GM23338 (cell line): Measurements from ENCODE around the gene UNC5B. TPM values are rescaled to one million over a fixed set of nuclear protein-coding genes. Genes with fewer than 3 reads are reported as not detected.
"Not testable (repeated sequence)": the region's sequence is repeated elsewhere in the genome, so short reads cannot be mapped to it uniquely, and the experiment has no call there.

Experiments
- ATAC-seq: fragments of 200-7000 bp; cut with Tn5 transposase; 3 replicates; pipeline ENCODE4 v1.9.1; 2020
- DNase-seq: peaks from one replicate; pipeline ENCODE4 v3.0.0-alpha.2; 2015; ENCODE audit warnings: low spot score
- H2AFZ ChIP-seq: fragments of 200-600 bp; sonication (generic); 2 replicates; pipeline ENCODE4 v1.8.0; 2016; ENCODE audit warnings: antibody characterized with exemption, mild to moderate bottlenecking, moderate library complexity
- H3F3A ChIP-seq: fragments of 200-600 bp; sonication (generic); replicated peaks from 2 replicates; pipeline ENCODE4 v1.8.0; 2017; ENCODE audit warnings: antibody characterized with exemption, mixed run types, low read depth
- H3K27ac ChIP-seq: fragments of 200-600 bp; sonication (generic); 2 replicates; pipeline ENCODE4 v1.6.1; 2016; ENCODE audit warnings: low read depth
- H3K27me3 ChIP-seq: fragments of 200-600 bp; sonication (generic); 2 replicates; pipeline ENCODE4 v1.8.0; 2016; ENCODE audit warnings: mild to moderate bottlenecking, mixed run types, moderate library complexity; ENCODE audit not compliant: insufficient read depth
- H3K36me3 ChIP-seq: fragments of 200-600 bp; sonication (generic); 2 replicates; pipeline ENCODE4 v1.8.0; 2016; ENCODE audit warnings: mild to moderate bottlenecking; ENCODE audit not compliant: insufficient read depth
- H3K4me1 ChIP-seq: fragments of 200-600 bp; sonication (generic); 2 replicates; pipeline ENCODE4 v1.8.0; 2016; ENCODE audit warnings: mild to moderate bottlenecking, moderate library complexity; ENCODE audit not compliant: insufficient read depth
- H3K4me2 ChIP-seq: fragments of 200-600 bp; sonication (generic); 2 replicates; pipeline ENCODE4 v1.7.1; 2017; ENCODE audit warnings: mixed run types
- H3K4me3 ChIP-seq: fragments of 200-600 bp; sonication (generic); 2 replicates; pipeline ENCODE4 v1.6.1; 2016; ENCODE audit warnings: mixed run types
- H3K79me2 ChIP-seq: fragments of 200-600 bp; sonication (generic); replicated peaks from 2 replicates; pipeline ENCODE4 v1.8.0; 2017; ENCODE audit warnings: mild to moderate bottlenecking; ENCODE audit not compliant: insufficient read depth
- H3K9me2 ChIP-seq: fragments of 200-600 bp; sonication (generic); 2 replicates; pipeline ENCODE4 v1.8.0; 2017; ENCODE audit not compliant: insufficient read depth
- H4K20me1 ChIP-seq: fragments of 200-600 bp; sonication (generic); replicated peaks from 2 replicates; pipeline ENCODE4 v1.8.0; 2017; ENCODE audit warnings: mild to moderate bottlenecking; ENCODE audit not compliant: insufficient read depth
- H3K27ac Mint-ChIP-seq: 2 replicates; pipeline ENCODE4 v1.8.0; 2020; ENCODE audit warnings: inconsistent platforms, mild to moderate bottlenecking, moderate library complexity, mixed read lengths
- H3K27me3 Mint-ChIP-seq: 3 replicates; pipeline ENCODE4 v1.8.0; 2022; ENCODE audit warnings: low read depth, mild to moderate bottlenecking, moderate library complexity, mixed read lengths, inconsistent platforms; ENCODE audit not compliant: insufficient read depth, poor library complexity
- H3K36me3 Mint-ChIP-seq: 3 replicates; pipeline ENCODE4 v1.8.0; 2021; ENCODE audit warnings: low read depth, mild to moderate bottlenecking, inconsistent platforms, moderate library complexity, mixed read lengths
- H3K4me1 Mint-ChIP-seq: 3 replicates; pipeline ENCODE4 v1.8.0; 2020; ENCODE audit warnings: mild to moderate bottlenecking, inconsistent platforms, mixed read lengths
- H3K4me3 Mint-ChIP-seq: 3 replicates; pipeline ENCODE4 v1.8.0; 2021; ENCODE audit warnings: moderate library complexity, mild to moderate bottlenecking, inconsistent platforms, mixed read lengths
- H3K9me3 Mint-ChIP-seq: 3 replicates; pipeline ENCODE4 v1.8.0; 2020; ENCODE audit warnings: moderate library complexity, mild to moderate bottlenecking, inconsistent platforms, mixed read lengths
- CREB1 ChIP-seq: fragments of 250-450 bp; sonication (Bioruptor Pico); IDR thresholded peaks from 2 replicates; pipeline ENCODE4 v1.5.0; 2020; ENCODE audit warnings: low read depth, mild to moderate bottlenecking, moderate library complexity
- CTCF ChIP-seq, 2 experiments: fragments of 200-600 bp in 1 of 2; sonication (generic) in 1 of 2; conservative IDR thresholded peaks; 2 replicates each; pipeline versions ENCODE4 v1.5.1 to v1.6.1; 2016 to 2017; ENCODE audit warnings: antibody characterized with exemption in 2 of 2, low read depth in 2 of 2, mild to moderate bottlenecking in 2 of 2, moderate library complexity in 1 of 2
- ETS1 ChIP-seq: IDR thresholded peaks from 2 replicates; pipeline ENCODE4 v1.6.1; 2016; ENCODE audit warnings: antibody characterized with exemption
- EZH2 ChIP-seq: fragments of 200-600 bp; sonication (generic); IDR thresholded peaks from one replicate; pipeline ENCODE4 v1.8.0; 2017; ENCODE audit warnings: antibody characterized with exemption, mild to moderate bottlenecking, low read depth; ENCODE audit not compliant: unreplicated experiment
- JUNB ChIP-seq: IDR thresholded peaks from one replicate; pipeline ENCODE4 v1.6.1; 2016; ENCODE audit warnings: antibody characterized with exemption; ENCODE audit not compliant: unreplicated experiment
- NANOG ChIP-seq: IDR thresholded peaks from 2 replicates; pipeline ENCODE4 v1.6.1; 2016; ENCODE audit warnings: antibody characterized with exemption, borderline replicate concordance
- POLR2AphosphoS5 ChIP-seq: IDR thresholded peaks from 2 replicates; pipeline ENCODE4 v1.6.1; 2016; ENCODE audit warnings: antibody characterized with exemption, low read depth
- STAT1 ChIP-seq: IDR thresholded peaks from one replicate; pipeline ENCODE4 v1.6.1; 2016; ENCODE audit warnings: antibody characterized with exemption; ENCODE audit not compliant: unreplicated experiment
- ZNF114 ChIP-seq: fragments of 250-450 bp; sonication (Bioruptor Pico); IDR thresholded peaks from 2 replicates; pipeline ENCODE4 v1.5.0; 2020; ENCODE audit warnings: mild to moderate bottlenecking, moderate library complexity
- ZNF331 ChIP-seq: fragments of 250-450 bp; sonication (Bioruptor Pico); IDR thresholded peaks from 2 replicates; pipeline ENCODE4 v1.5.0; 2020; ENCODE audit warnings: low read depth, mild to moderate bottlenecking, moderate library complexity
- ZNF462 ChIP-seq: fragments of 250-450 bp; sonication (Bioruptor Pico); IDR thresholded peaks from 2 replicates; pipeline ENCODE4 v1.5.0; 2020; ENCODE audit warnings: mild to moderate bottlenecking, moderate library complexity
- polyA plus RNA-seq: library from polyadenylated mRNA; unstranded; fragments of >200 nt; fragmentation: Nextera tagmentation; extraction: Ambion mirVana; gene quantifications from 2 replicates; pipeline ENCODE4 v1.2.1, GENCODE V29; 2016
- total RNA-seq: library from RNA; depleted of rRNA; stranded (reverse); fragments of >200 nt; shearing (Covaris generic); gene quantifications from 2 replicates; pipeline ENCODE4 v1.2.3, GENCODE V29; 2014

UNC5B gene
- total and polyA plus RNA-seq, 2 experiments from 2014 or later = 8.0 to 31.2 TPM

DNA sequence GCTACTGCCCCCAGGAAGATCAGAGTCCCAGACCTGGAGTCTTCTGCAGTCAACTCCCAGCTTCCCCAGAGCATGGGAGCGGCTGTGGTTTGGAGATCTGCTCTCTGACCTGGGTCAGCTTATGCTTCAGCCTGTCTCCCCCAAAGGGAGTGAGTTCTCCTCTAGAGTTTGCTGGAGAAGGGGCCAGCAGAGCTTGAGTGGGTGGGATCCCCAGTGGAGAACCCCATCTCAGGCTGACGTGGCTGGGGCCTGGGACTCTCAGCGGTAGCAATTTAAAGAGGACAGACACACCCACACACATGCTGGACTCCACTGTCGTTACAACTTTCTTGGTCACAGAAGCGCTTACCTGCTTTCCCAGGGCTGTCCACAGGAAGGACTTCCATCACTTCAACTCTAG is 6.3 kb downstream of the UNC5B start:
- H4K20me1 ChIP-seq = peaks cover 7% of the 10 kb centered on the region; the same call in 1 of the 2 replicates
- DNase-seq = no peak
- Mint-ChIP-seq H3K27ac (no peak overlapping the region), H3K36me3 (0 out of 3 replicates have a peak, but pooled peaks cover 8% of the 10 kb centered on the region), H3K27me3 (peaks cover 25% of the 10 kb centered on the region), H3K4me1 (peaks cover 81% of the 10 kb centered on the region), H3K9me3 (no peaks in the 10 kb centered on the region), H3K4me3 (peak overlapping the region; percentile 74; the same call in 2 of the 3 replicates)
- H2AFZ ChIP-seq = no peak overlapping the region
- H3K36me3 ChIP-seq = no peaks in the 10 kb centered on the region
- peaks cover 82% of the 10 kb centered on the region for H3K79me2 ChIP-seq
- TF ChIP-seq EZH2 (no peak), ZNF462 (no peak), NANOG (no peak), ZNF114 (CRISPR knock-in tag) (no peak), JUNB (no peak), CTCF (conservative IDR thresholded peaks at IDR 0.05; ENCODE audit: low read depth in 2 of 2) (no peak), POLR2AphosphoS5 (no peak), STAT1 (no peak), ETS1 (no peak), CREB1 (CRISPR knock-in tag) (no peak), ZNF331 (CRISPR knock-in tag) (no peak)
- no peaks in the 10 kb centered on the region for H3K9me2 ChIP-seq
- no peak overlapping the region for H3K27ac ChIP-seq
- peaks cover 13% of the 10 kb centered on the region; the same call in 1 of the 2 replicates for H3K27me3 ChIP-seq
- H3K4me2 ChIP-seq = peak overlapping the region; percentile 99
- peak overlapping the region; percentile 96; the same call in 1 of the 2 replicates for H3K4me3 ChIP-seq
- peaks cover 12% of the 10 kb centered on the region; the same call in 1 of the 2 replicates for H3F3A ChIP-seq
- peaks cover 66% of the 10 kb centered on the region for H3K4me1 ChIP-seq
- no peak for ATAC-seq

DNA sequence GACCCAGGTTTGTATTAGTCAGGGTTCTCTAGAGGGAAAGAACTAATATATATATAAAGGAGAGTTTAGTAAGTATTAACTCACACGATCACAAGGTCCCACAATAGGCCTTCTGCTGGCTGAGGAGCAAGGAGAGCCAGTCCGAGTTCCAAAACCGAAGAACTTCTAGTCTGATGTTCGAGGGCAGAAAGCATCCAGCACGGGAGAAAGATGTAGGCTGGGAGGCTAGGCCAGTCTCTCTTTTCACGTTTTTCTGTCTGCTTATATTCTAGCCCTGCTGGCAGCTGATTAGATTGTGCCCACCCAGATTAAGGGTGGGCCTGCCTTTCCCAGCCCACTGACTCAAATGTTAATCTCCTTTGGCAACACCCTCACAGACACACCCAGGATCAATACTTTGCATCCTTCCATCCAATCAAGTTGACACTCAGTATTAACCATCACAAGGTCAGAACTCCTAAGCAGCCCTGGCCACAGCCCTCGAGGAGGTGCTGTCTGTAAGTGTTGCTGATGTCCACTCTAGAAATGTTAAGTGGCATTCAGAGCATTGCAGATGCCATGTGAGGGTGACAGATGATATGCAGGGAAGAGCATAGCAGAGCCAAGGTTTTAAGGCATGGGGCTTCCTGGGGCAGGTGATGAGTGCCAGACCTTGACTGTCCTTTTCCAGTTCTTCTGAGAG is 7.0 kb downstream of the UNC5B start:
- peaks cover 79% of the 10 kb centered on the region for H3K79me2 ChIP-seq
- not testable (repeated sequence) for H4K20me1 ChIP-seq

More for the DNA sequence above, 7.0 kb downstream of the UNC5B start:
- Histone ChIP-seq H3F3A (peaks cover 12% of the 10 kb centered on the region; the same call in 1 of the 2 replicates), H3K4me1 (peaks cover 63% of the 10 kb centered on the region)
- H2AFZ ChIP-seq, H3K36me3 Mint-ChIP-seq, H3K9me3 Mint-ChIP-seq, H3K4me2 ChIP-seq, H3K27me3 ChIP-seq, H3K4me3 Mint-ChIP-seq, H3K4me3 ChIP-seq, ATAC-seq, H3K27ac Mint-ChIP-seq, H3K36me3 ChIP-seq, H3K27ac ChIP-seq, H3K9me2 ChIP-seq, DNase-seq: not testable (repeated sequence)
- Mint-ChIP-seq H3K4me1 (peaks cover 79% of the 10 kb centered on the region), H3K27me3 (peaks cover 22% of the 10 kb centered on the region)
